ENCODE results near the gene NBPF11. TPM values are rescaled to one million over a fixed set of nuclear protein-coding genes. Genes with fewer than 3 reads are reported as not detected.
"Not testable (repeated sequence)": the region's sequence is repeated elsewhere in the genome, so short reads cannot be mapped to it uniquely, and the experiment has no call there.

NBPF11 gene
- total RNA-seq, 1 experiment from 2014 or later = 12.8 TPM

DNA sequence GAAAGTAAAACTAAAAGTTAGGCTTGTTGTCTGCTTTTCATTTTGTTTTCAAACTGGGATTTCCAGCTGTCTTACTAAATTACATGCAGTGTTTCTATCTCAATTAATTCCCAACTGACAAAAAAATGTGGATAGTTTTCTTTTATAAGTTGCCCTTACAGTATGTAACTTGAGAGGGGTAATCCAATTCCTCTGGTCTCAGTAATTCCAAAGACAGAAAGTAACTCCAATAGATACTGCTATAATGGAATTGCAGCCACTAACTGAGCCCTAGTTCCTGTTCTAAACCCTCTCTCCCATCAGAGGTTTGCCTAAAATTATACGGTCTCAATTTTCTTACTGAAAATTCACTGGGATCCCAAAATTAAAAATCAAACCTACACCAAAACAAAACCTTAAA lies 83.5 kb downstream of the NBPF11 start:
- H3K9me3 Mint-ChIP-seq (ENCODE audit: unreplicated experiment); BruUV-seq (replicated peaks); H3K4me1 Mint-ChIP-seq (ENCODE audit: low read depth, unreplicated experiment); POLR2A ChIA-PET; H3K27me3 ChIP-seq (replicated peaks; ENCODE audit: control insufficient read depth, insufficient read depth, low read length); H3K4me3 Mint-ChIP-seq (ENCODE audit: unreplicated experiment); DNase-seq; H3K9me3 ChIP-seq; intact Hi-C loops (cut with micrococcal nuclease; ENCODE audit: unreplicated experiment); H3K4me3 ChIP-seq (ENCODE audit: low read depth, low read length); CTCF ChIA-PET; H3K27ac Mint-ChIP-seq (ENCODE audit: unreplicated experiment); H3K36me3 ChIP-seq (ENCODE audit: control insufficient read depth, insufficient read depth, low read length); H3K4me1 ChIP-seq; H3K27me3 Mint-ChIP-seq (ENCODE audit: insufficient read depth, unreplicated experiment); H3K36me3 Mint-ChIP-seq (ENCODE audit: insufficient read depth, unreplicated experiment): not testable (repeated sequence)

DNA sequence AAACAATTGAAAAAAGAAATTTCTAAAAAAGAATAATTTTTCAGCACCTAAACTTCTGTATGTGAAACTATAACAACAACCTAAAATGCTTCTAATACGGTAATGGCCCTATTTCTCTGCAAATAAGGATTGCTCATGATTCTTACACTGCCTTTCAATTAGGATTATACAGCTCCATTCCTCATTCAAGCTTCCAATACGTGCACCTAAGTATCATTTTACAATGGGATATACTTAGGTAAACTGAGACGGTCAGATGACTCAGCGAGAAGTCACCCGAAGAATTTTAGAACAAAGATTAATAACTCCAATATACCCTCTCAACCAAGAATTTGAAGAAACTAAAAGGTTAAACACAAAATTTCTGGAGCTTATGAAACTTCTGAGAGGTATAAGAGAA lies 83.9 kb downstream of the NBPF11 start:
- H3K4me3 Mint-ChIP-seq (ENCODE audit: unreplicated experiment); DNase-seq; H3K27me3 Mint-ChIP-seq (ENCODE audit: insufficient read depth, unreplicated experiment); BruUV-seq (replicated peaks); H3K4me1 ChIP-seq; H3K9me3 Mint-ChIP-seq (ENCODE audit: unreplicated experiment); H3K36me3 Mint-ChIP-seq (ENCODE audit: insufficient read depth, unreplicated experiment); H3K4me3 ChIP-seq (ENCODE audit: low read depth, low read length); H3K27ac Mint-ChIP-seq (ENCODE audit: unreplicated experiment); CTCF ChIA-PET; H3K9me3 ChIP-seq; H3K27me3 ChIP-seq (replicated peaks; ENCODE audit: control insufficient read depth, insufficient read depth, low read length); POLR2A ChIA-PET; intact Hi-C loops (cut with micrococcal nuclease; ENCODE audit: unreplicated experiment); H3K36me3 ChIP-seq (ENCODE audit: control insufficient read depth, insufficient read depth, low read length); H3K4me1 Mint-ChIP-seq (ENCODE audit: low read depth, unreplicated experiment): not testable (repeated sequence)

DNA sequence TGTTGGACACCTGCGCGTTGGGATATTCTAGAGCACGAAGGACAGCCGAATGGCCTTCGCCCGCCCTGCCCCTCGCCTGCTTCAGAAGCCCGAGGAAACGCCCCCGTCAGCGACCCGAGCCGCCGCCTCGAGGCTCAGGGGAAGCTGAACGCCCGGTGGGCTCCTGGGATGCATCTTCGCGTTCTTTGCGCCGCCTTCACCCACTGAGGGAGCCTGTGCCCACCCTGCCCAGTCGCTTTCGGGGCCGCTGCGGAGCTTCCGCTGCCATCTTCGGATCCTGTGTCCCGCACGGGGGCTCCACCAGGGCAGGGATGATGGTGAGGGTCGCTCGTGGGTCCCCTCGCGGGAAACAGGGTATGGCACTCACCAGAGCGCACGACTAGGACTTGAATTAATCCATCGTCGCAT lies 91.8 kb downstream of the NBPF11 start:
- H3K36me3 Mint-ChIP-seq (ENCODE audit: insufficient read depth, unreplicated experiment); H3K4me1 Mint-ChIP-seq (ENCODE audit: low read depth, unreplicated experiment); H3K4me1 ChIP-seq; DNase-seq; H3K27me3 Mint-ChIP-seq (ENCODE audit: insufficient read depth, unreplicated experiment); H3K36me3 ChIP-seq (ENCODE audit: control insufficient read depth, insufficient read depth, low read length); H3K27me3 ChIP-seq (replicated peaks; ENCODE audit: control insufficient read depth, insufficient read depth, low read length); H3K4me3 ChIP-seq (ENCODE audit: low read depth, low read length); intact Hi-C loops (cut with micrococcal nuclease; ENCODE audit: unreplicated experiment); BruUV-seq (replicated peaks); CTCF ChIA-PET; H3K9me3 ChIP-seq; H3K27ac Mint-ChIP-seq (ENCODE audit: unreplicated experiment); H3K4me3 Mint-ChIP-seq (ENCODE audit: unreplicated experiment); POLR2A ChIA-PET; H3K9me3 Mint-ChIP-seq (ENCODE audit: unreplicated experiment): not testable (repeated sequence)

DNA sequence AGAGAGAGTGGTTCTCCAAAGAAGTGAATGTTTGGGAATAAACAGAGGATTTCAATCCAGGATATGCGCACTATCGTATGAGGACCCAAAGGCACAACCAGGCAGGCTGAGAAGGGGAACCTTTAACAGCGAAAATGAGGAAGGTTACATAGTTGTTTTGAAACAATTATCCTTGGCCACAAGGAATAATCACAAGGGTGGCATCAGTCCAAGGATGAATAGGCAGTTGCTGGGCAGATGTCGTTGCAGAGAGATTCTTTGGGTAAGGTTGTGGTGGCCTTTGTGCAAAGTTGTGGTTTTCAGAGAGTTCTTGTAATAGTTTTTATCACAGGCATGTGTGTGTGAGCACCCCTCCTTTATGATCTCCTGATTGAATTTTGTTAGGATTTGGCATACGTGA lies 94.7 kb downstream of the NBPF11 start:
- CTCF ChIA-PET; H3K36me3 Mint-ChIP-seq (ENCODE audit: insufficient read depth, unreplicated experiment); H3K4me3 Mint-ChIP-seq (ENCODE audit: unreplicated experiment); H3K4me1 Mint-ChIP-seq (ENCODE audit: low read depth, unreplicated experiment); DNase-seq; H3K9me3 ChIP-seq; H3K4me3 ChIP-seq (ENCODE audit: low read depth, low read length); H3K36me3 ChIP-seq (ENCODE audit: control insufficient read depth, insufficient read depth, low read length); H3K27me3 Mint-ChIP-seq (ENCODE audit: insufficient read depth, unreplicated experiment); H3K27me3 ChIP-seq (replicated peaks; ENCODE audit: control insufficient read depth, insufficient read depth, low read length); H3K9me3 Mint-ChIP-seq (ENCODE audit: unreplicated experiment); BruUV-seq (replicated peaks); POLR2A ChIA-PET; intact Hi-C loops (cut with micrococcal nuclease; ENCODE audit: unreplicated experiment); H3K4me1 ChIP-seq; H3K27ac Mint-ChIP-seq (ENCODE audit: unreplicated experiment): not testable (repeated sequence)

Other genes starting within 250 kb of the NBPF11 start
- not detected in 2 replicates for gene GJA8, start 249.5 kb downstream of the NBPF11 start, total RNA-seq (2022)
- 27.5 and 29.5 TPM in 2 replicates for gene GPR89B, start 223.9 kb downstream of the NBPF11 start, total RNA-seq (2022)

Measured in Caco-2 (cell line).